Loucy (cell line): ENCODE results near the gene MTMR4.

Source experiments
- H2AFZ ChIP-seq: fragments of 200-600 bp; sonication (generic); 2 replicates; pipeline ENCODE4 v1.6.0; 2016; ENCODE audit warnings: antibody characterized with exemption, mild to moderate bottlenecking, low read length, moderate library complexity
- H3F3A ChIP-seq: fragments of 200-600 bp; 2 replicates; pipeline ENCODE4 v1.6.0; 2016; ENCODE audit warnings: antibody characterized with exemption, low read depth, mild to moderate bottlenecking
- H3K27me3 ChIP-seq: fragments of 200-600 bp; sonication (generic); 2 replicates; pipeline ENCODE4 v1.6.1; 2014; ENCODE audit warnings: low read length, mild to moderate bottlenecking; ENCODE audit not compliant: insufficient read depth, poor library complexity, severe bottlenecking
- H3K36me3 ChIP-seq: fragments of 200-600 bp; sonication (generic); 2 replicates; pipeline ENCODE4 v1.6.1; 2016; ENCODE audit warnings: low read length; ENCODE audit not compliant: insufficient read depth
- H3K4me1 ChIP-seq: fragments of 200-600 bp; sonication (generic); 2 replicates; pipeline ENCODE4 v1.5.1; 2014; ENCODE audit warnings: low read length, mild to moderate bottlenecking; ENCODE audit not compliant: insufficient read depth, poor library complexity, severe bottlenecking
- H3K4me2 ChIP-seq: fragments of 200-600 bp; sonication (generic); 2 replicates; pipeline ENCODE4 v1.6.0; 2014; ENCODE audit warnings: antibody characterized with exemption, low read length, low read depth, mild to moderate bottlenecking; ENCODE audit not compliant: poor library complexity, severe bottlenecking
- H3K4me3 ChIP-seq: fragments of 200-600 bp; sonication (generic); 2 replicates; pipeline ENCODE4 v1.5.1; 2014; ENCODE audit warnings: low read length, mild to moderate bottlenecking, mixed read lengths; ENCODE audit not compliant: poor library complexity, severe bottlenecking
- H3K79me2 ChIP-seq: fragments of 200-600 bp; sonication (generic); 2 replicates; pipeline ENCODE4 v1.6.1; 2014; ENCODE audit warnings: low read length; ENCODE audit not compliant: insufficient read depth
- H3K9ac ChIP-seq: fragments of 200-600 bp; sonication (generic); 2 replicates; pipeline ENCODE4 v1.6.0; 2014; ENCODE audit warnings: mild to moderate bottlenecking, low read depth, low read length, moderate library complexity; ENCODE audit not compliant: poor library complexity, severe bottlenecking
- H3K9me2 ChIP-seq: fragments of 200-600 bp; sonication (generic); replicated peaks from 2 replicates; pipeline ENCODE4 v1.6.1; 2016; ENCODE audit warnings: low read depth, low read length, mixed read lengths
- H3K9me3 ChIP-seq: fragments of 200-600 bp; sonication (generic); 2 replicates; pipeline ENCODE4 v1.6.1; 2014; ENCODE audit warnings: mild to moderate bottlenecking, antibody characterized with exemption, low read length, low read depth; ENCODE audit not compliant: insufficient read depth
- H4K20me1 ChIP-seq: fragments of 200-600 bp; sonication (generic); 2 replicates; pipeline ENCODE4 v1.6.0; 2014; ENCODE audit warnings: antibody characterized with exemption, low read length, mild to moderate bottlenecking; ENCODE audit not compliant: insufficient read depth, poor library complexity, severe bottlenecking
- EZH2phosphoT487 ChIP-seq: fragments of 200-600 bp; IDR thresholded peaks from 2 replicates; pipeline ENCODE4 v1.6.1; 2018; ENCODE audit warnings: antibody characterized with exemption, mild to moderate bottlenecking, moderate library complexity, borderline replicate concordance
- TF ChIP-seq, protein P1 (sequence below): fragments of 200-600 bp; sonication (generic); conservative IDR thresholded peaks from 2 replicates; pipeline ENCODE4 v1.5.1; 2014; ENCODE audit warnings: mild to moderate bottlenecking, antibody characterized with exemption, low read length

MTMR4 gene

DNA sequence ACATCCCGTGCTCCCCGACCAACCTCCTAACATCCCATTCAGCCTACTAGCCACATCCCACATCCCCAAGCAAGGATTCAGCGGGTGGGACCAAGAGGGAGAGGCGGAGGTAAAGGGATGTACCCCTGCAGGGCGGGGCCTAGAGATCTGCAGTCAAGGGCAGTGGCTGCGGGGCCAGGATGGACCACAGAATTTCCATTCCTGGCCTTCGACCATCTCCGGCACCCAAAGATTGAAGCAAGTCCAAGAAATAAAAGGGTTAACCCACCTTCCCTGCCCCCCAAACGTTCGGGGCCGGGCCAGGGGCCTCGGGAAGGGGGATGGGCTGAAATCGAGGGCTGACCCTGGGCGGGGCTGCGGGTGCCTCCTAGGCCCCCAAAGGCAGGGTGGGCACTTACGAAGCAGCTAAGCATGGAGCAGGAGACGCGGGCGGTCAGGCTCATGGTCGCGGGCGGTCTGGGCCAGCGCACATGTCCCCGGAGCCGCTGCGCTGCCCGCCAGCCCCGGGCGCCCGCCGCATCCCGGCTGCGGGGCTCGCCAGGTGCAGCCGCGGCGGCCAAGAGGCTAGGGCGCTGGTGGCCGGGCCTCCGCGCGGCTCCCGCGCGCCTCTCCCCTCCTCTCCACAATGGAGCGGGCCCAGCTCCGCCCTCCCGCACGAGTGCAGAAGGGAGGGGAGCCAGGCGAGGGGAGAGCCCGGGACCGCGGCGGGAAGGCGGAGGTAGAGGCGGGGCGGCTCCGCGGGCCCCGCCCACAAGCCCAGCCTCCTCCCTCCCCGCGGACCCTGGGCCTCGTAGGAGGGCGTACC, at the start of gene MTMR4:
Gene MTMR4, minus strand, starts transcription at position 674 of the 805 bp plus-strand sequence. Its CDS starts 231 bp downstream, at position 443.
- H3K4me3 ChIP-seq, result peak within 1 kb of the TSS; percentile 79
- peak within 1 kb of the TSS; percentile 57 for H2AFZ ChIP-seq
- H4K20me1 ChIP-seq, result peaks cover 14% of the 10 kb centered on the region
- peaks cover 43% of the 10 kb centered on the region for H3K79me2 ChIP-seq
- H3K4me1 ChIP-seq, result peaks cover 37% of the 10 kb centered on the region
- H3K9ac ChIP-seq, result peak within 1 kb of the TSS; percentile 84
- H3K9me2 ChIP-seq, result no peaks in the 10 kb centered on the region
- H3F3A ChIP-seq, result peaks cover 7% of the 10 kb centered on the region
- no peaks in the 10 kb centered on the region for H3K9me3 ChIP-seq
- TF ChIP-seq, protein P1, sequence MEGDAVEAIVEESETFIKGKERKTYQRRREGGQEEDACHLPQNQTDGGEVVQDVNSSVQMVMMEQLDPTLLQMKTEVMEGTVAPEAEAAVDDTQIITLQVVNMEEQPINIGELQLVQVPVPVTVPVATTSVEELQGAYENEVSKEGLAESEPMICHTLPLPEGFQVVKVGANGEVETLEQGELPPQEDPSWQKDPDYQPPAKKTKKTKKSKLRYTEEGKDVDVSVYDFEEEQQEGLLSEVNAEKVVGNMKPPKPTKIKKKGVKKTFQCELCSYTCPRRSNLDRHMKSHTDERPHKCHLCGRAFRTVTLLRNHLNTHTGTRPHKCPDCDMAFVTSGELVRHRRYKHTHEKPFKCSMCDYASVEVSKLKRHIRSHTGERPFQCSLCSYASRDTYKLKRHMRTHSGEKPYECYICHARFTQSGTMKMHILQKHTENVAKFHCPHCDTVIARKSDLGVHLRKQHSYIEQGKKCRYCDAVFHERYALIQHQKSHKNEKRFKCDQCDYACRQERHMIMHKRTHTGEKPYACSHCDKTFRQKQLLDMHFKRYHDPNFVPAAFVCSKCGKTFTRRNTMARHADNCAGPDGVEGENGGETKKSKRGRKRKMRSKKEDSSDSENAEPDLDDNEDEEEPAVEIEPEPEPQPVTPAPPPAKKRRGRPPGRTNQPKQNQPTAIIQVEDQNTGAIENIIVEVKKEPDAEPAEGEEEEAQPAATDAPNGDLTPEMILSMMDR, result no peak
- H3K4me2 ChIP-seq, result peak within 1 kb of the TSS; percentile 100
- H3K27me3 ChIP-seq, result no peaks in the 10 kb centered on the region
- peaks cover 23% of the 10 kb centered on the region; the same call in 1 of the 2 replicates for H3K36me3 ChIP-seq

DNA sequence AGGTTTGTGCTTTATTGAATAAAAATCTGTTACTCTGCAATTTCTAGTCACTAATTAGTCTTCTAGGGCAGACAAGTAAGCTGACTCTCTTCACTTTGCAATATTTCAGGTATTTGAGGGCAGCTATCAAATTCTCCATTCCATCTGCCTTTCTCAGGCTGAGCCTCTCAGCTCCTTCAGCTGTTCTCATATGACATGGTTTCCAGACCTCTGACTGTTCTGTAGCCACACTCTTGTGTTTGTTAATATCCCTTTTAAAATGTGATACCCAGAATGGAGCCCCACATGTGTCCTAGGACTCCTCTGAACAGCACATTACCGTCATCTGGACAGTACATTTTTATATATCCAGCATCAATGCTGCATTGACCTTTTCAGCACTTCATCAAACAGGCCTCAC, 46.1 kb upstream of the MTMR4 start:
- Histone ChIP-seq H3K79me2 (no peaks in the 10 kb centered on the region), H2AFZ (no peak overlapping the region), H3K4me2 (no peak overlapping the region), H3K4me1 (peaks cover 5% of the 10 kb centered on the region), H3K36me3 (no peaks in the 10 kb centered on the region), H3K9me2 (no peaks in the 10 kb centered on the region), H3K9ac (no peak overlapping the region), H3K4me3 (no peak overlapping the region), H3F3A (no peaks in the 10 kb centered on the region), H4K20me1 (no peaks in the 10 kb centered on the region), H3K27me3 (no peaks in the 10 kb centered on the region), H3K9me3 (no peaks in the 10 kb centered on the region)
- TF ChIP-seq, protein P1, result no peak
- no peak for TF ChIP-seq EZH2phosphoT487

GRCh38 chr17:58557981-58558380, 43.5 kb upstream of the MTMR4 start:
- no peaks in the 10 kb centered on the region for H3F3A ChIP-seq
- H3K9me3 ChIP-seq, result no peaks in the 10 kb centered on the region
- no peak overlapping the region for H3K9ac ChIP-seq
- TF ChIP-seq, protein P1, result no peak
- TF ChIP-seq EZH2phosphoT487, result no peak
- no peak overlapping the region for H2AFZ ChIP-seq
- no peak overlapping the region for H3K4me2 ChIP-seq
- no peak overlapping the region for H3K4me3 ChIP-seq
- H3K79me2 ChIP-seq, result no peaks in the 10 kb centered on the region
- peaks cover 5% of the 10 kb centered on the region for H3K4me1 ChIP-seq
- H3K36me3 ChIP-seq, result no peaks in the 10 kb centered on the region
- H4K20me1 ChIP-seq, result no peaks in the 10 kb centered on the region
- no peaks in the 10 kb centered on the region for H3K27me3 ChIP-seq
- no peaks in the 10 kb centered on the region for H3K9me2 ChIP-seq
